GM21447 (cell line): Measurements from ENCODE around the gene TRIM40.

Experiments used
- ATAC-seq: cut with Tn5 transposase; IDR thresholded peaks from one replicate; pipeline ENCODE4 v1.9.1; 2021; ENCODE audit not compliant: unreplicated experiment

TRIM40 gene

GRCh38 chr6:30135757-30136156 lies at the start of gene TRIM40:
Gene TRIM40, plus strand, starts transcription at chr6:30136140. Its CDS starts 897 bp downstream, at chr6:30137037.
- no peak for ATAC-seq

GRCh38 chr6:30087876-30088275 lies 48.1 kb upstream of the TRIM40 start:
- no peak for ATAC-seq

- no peak for ATAC-seq
These were observed 44.2 kb upstream of the TRIM40 start for GRCh38 chr6:30091577-30092381.

- ATAC-seq: no peak
These were observed 42.9 kb upstream of the TRIM40 start for GRCh38 chr6:30092852-30093543.

- ATAC-seq: no peak
These were observed 41.8 kb upstream of the TRIM40 start for GRCh38 chr6:30093951-30094661.

- no peak for ATAC-seq
These were observed 39.1 kb upstream of the TRIM40 start for GRCh38 chr6:30096829-30097228.

- ATAC-seq: no peak
These were observed 37.8 kb upstream of the TRIM40 start for GRCh38 chr6:30097902-30098768.

GRCh38 chr6:30100154-30100553 lies 35.8 kb upstream of the TRIM40 start:
- no peak for ATAC-seq

- ATAC-seq: no peak
These were observed 35.1 kb upstream of the TRIM40 start for GRCh38 chr6:30100585-30101443.

- ATAC-seq: peak; percentile 56
These were observed 34.2 kb upstream of the TRIM40 start for GRCh38 chr6:30101444-30102413.

GRCh38 chr6:30102414-30102969 lies 33.4 kb upstream of the TRIM40 start:
- ATAC-seq: no peak

- peak; percentile 64 for ATAC-seq
These were observed 32.7 kb upstream of the TRIM40 start for GRCh38 chr6:30102970-30103871.

- ATAC-seq: no peak
These were observed 32.1 kb upstream of the TRIM40 start for GRCh38 chr6:30103872-30104179.

GRCh38 chr6:30104661-30105060 lies 31.3 kb upstream of the TRIM40 start:
- ATAC-seq: no peak

GRCh38 chr6:30111266-30111856 lies 24.6 kb upstream of the TRIM40 start:
- ATAC-seq: no peak

- ATAC-seq: no peak
These were observed 23.4 kb upstream of the TRIM40 start for GRCh38 chr6:30112402-30112994.
